ENCODE data around the gene SLC15A5. TPM values are rescaled to one million over a fixed set of nuclear protein-coding genes. Genes with fewer than 3 reads are reported as not detected.

The SLC15A5 gene
- total RNA-seq, 1 donor from 2014 or later, result not detected

DNA sequence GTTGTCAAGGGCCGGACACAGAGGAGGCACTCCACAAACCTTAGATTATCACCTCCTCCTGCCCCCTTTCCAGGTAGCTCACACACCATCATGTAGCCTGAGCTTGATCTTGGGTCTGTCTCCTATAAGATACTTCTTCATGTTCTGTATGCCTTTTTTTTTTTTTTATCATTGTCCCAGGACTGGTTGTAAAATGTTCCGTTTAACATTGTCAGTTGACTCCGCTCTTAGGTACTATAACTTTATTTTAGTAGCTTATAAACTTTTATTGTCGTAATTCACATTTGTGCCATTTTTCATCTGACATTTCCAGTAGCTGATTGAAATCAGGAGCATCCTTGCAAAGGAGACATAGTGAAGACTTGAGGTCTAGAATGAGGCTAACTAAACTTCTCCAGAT, 79.9 kb downstream of the SLC15A5 start:
- intact Hi-C loops (cut with DNase I), result no loop called here
- DNase-seq (ENCODE audit: low spot score) (no peak), ATAC-seq (no peak)

- intact Hi-C loops (cut with DNase I), result no loop called here
- ATAC-seq (no peak), DNase-seq (ENCODE audit: low spot score) (no peak)
These were observed 87.6 kb downstream of the SLC15A5 start for GRCh38 chr12:16189849-16190248.

DNA sequence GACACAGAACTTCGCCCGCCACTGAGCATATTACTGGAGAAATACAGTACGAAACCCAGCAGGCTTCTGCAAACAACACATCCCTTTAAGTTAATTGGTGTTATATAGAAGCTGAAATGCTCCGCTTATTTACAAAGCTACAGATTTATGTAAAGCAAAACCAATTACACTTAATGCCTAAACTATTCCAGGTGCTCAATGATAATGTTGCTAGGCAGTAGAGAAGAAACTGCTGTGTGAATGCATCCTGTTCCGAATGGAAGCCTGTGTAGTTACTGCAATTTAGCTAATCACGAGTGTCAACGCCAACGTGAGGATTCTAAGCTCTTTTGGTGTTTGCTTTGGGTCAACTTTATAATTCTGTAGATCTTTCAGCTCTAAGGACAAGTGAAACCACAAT, 89.8 kb downstream of the SLC15A5 start:
- ATAC-seq (no peak), DNase-seq (ENCODE audit: low spot score) (no peak)
- intact Hi-C loops (cut with DNase I), result no loop called here

- intact Hi-C loops (cut with DNase I), result no loop called here
- no peak for DNase-seq (ENCODE audit: low spot score)
- ATAC-seq, result no peak
These were observed 92.8 kb downstream of the SLC15A5 start for GRCh38 chr12:16184681-16185080.

DNA sequence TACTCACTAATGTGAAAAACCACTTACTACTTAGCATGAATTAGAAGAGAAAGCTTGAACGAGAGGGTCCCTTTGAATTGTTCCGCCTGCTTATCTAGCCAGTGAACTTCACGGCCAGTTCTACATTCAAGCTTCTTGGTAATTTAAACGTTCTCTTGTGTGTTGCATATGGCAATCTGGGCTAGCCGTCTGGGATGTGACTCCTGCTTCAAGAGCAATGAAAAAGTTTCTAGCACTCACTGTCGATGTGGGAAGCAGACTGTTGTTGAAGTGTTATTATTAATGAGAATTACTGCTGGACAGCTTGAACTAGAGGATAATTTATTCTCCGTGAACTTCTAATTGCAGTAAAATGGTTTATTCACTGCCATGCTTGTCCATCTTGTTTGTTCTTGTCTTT, 93.9 kb downstream of the SLC15A5 start:
- DNase-seq (ENCODE audit: low spot score) (no peak), ATAC-seq (no peak)
- intact Hi-C loops (cut with DNase I), result no loop called here

- ATAC-seq (peak; percentile 93), DNase-seq (ENCODE audit: low spot score) (no peak)
- intact Hi-C loops (cut with DNase I), result no loop called here
These were observed 101.6 kb downstream of the SLC15A5 start for GRCh38 chr12:16175840-16176239.

GRCh38 chr12:16174282-16174681, 103.2 kb downstream of the SLC15A5 start:
- ATAC-seq (no peak), DNase-seq (ENCODE audit: low spot score) (no peak)
- intact Hi-C loops (cut with DNase I), result no loop called here

- intact Hi-C loops (cut with DNase I), result no loop called here
- DNase-seq (ENCODE audit: low spot score), result no peak
These were observed 106.1 kb downstream of the SLC15A5 start for GRCh38 chr12:16171348-16171747.

DNA sequence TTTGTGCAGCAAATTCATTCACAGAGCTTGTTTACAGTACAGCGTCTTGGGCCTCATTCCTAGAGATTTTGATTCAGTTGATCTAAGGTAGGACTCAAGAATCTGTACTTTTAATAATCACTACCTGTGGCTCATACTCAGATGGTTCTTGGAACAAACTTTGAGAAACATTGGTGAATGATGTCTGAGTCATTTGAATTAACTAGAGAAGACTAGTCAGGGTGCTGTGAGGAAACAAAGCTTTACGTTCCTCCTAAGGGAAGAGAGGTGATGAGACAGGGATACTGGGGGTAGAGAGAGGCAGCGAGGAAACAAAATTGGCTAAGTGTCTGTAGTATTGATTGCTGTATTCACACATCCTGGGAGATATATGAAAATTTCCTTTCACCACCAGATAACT, 109.4 kb downstream of the SLC15A5 start:
- intact Hi-C loops (cut with DNase I), result no loop called here
- DNase-seq (ENCODE audit: low spot score) (no peak), ATAC-seq (no peak)

More at GRCh38 chr12:16171348-16171747, 106.1 kb downstream of the SLC15A5 start:
- ATAC-seq, result no peak

- intact Hi-C loops (cut with DNase I), result no loop called here
- ATAC-seq, result no peak
These were observed 110.7 kb downstream of the SLC15A5 start for GRCh38 chr12:16166563-16167470.

GRCh38 chr12:16165506-16165905, 112.0 kb downstream of the SLC15A5 start:
- ATAC-seq (peak; percentile 82), DNase-seq (ENCODE audit: low spot score) (no peak)
- intact Hi-C loops (cut with DNase I), result no loop called here

More at GRCh38 chr12:16166563-16167470, 110.7 kb downstream of the SLC15A5 start:
- DNase-seq (ENCODE audit: low spot score), result no peak

DNA sequence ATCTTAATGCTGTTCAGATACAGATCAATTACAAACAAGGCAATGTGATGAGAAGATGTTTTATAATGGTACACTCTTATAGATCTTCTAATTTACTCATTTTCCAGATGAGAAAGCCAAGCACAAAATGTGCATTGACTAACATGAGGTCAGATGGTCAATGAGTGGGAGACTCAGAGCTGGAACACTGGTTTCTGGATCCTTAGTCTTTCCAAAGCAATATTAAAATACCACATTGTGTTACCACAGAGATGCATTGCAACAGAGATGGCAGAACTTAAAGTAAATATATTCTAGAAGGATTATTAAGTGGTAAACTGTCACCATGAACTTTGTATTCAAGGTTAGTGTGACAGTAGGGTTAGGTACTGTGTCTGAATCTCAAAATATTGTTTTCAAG, 113.6 kb downstream of the SLC15A5 start:
- DNase-seq (ENCODE audit: low spot score), result no peak
- intact Hi-C loops (cut with DNase I), result no loop called here
- ATAC-seq, result no peak

GRCh38 chr12:16163146-16163545, 114.3 kb downstream of the SLC15A5 start:
- ATAC-seq (no peak), DNase-seq (ENCODE audit: low spot score) (no peak)
- intact Hi-C loops (cut with DNase I), result no loop called here

GRCh38 chr12:16159571-16159970, 117.9 kb downstream of the SLC15A5 start:
- ATAC-seq, result no peak
- DNase-seq (ENCODE audit: low spot score), result no peak
- intact Hi-C loops (cut with DNase I), result no loop called here

GRCh38 chr12:16158050-16158449, 119.4 kb downstream of the SLC15A5 start:
- intact Hi-C loops (cut with DNase I), result loop anchor here (1.0 kb wide), 1 partner anchor 21 kb away; no protein-coding TSS in a partner anchor
- no peak for ATAC-seq
- no peak for DNase-seq (ENCODE audit: low spot score)

- DNase-seq (ENCODE audit: low spot score) (no peak), ATAC-seq (no peak)
- intact Hi-C loops (cut with DNase I), result no loop called here
These were observed 121.5 kb downstream of the SLC15A5 start for GRCh38 chr12:16155938-16156337.

GRCh38 chr12:16154990-16155389, 122.5 kb downstream of the SLC15A5 start:
- DNase-seq (ENCODE audit: low spot score) (no peak), ATAC-seq (no peak)
- intact Hi-C loops (cut with DNase I), result no loop called here

DNA sequence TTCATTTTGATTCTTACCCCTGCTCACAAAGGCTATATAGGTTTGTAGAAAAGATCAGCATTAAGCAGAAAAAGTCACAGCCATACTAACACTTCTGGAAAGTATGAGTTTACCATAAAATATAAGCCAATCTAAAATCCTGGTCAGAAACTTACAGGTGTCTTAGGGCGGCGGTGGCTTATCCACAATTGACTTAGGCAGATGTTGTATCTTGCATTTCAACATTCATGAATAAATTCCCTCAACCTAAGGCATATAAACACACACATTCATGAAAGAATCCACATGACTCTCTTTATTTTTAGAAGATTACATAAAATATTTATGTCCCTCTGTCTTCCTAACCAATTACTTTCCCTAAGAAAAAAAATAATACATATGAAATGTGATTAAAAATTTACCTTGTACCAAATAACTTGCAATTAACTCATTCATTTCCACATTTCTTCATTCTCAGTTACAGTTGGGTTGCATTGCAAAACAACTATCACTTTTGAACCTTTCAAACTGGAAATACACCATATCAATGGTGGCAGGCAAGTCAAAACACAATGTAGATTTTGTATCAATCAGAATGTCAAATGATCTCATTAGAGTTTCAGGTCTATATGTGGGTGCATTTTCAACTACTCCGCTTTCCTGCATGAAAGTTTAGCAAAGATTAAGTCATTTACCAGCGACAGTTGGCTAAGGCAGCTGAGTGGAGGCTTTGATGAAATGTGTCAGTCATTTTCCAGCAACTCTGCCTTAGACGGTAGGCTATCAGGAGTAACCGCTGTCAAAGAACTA, 124.4 kb downstream of the SLC15A5 start:
- no peak for ATAC-seq
- no peak for DNase-seq (ENCODE audit: low spot score)
- intact Hi-C loops (cut with DNase I), result no loop called here

DNA sequence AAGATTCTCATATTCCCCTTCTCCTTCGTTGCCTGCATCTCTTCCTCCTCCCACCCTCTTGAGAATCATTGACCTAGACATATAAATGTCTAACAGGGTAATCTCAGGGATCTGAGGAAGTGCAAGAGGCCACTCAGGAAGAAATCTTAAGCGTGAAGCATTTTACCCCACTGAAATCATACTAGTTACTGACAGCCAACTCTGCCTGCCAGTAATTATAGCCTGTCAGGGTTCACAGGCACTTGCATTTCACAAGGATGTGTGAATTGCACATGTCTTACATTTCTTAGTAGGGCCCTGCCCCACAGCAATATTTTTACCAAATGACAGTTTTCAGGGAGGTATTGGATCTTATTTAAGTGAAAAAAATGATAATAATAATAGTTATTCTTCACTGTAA, 127.2 kb downstream of the SLC15A5 start:
- no peak for ATAC-seq
- intact Hi-C loops (cut with DNase I), result no loop called here

DNA sequence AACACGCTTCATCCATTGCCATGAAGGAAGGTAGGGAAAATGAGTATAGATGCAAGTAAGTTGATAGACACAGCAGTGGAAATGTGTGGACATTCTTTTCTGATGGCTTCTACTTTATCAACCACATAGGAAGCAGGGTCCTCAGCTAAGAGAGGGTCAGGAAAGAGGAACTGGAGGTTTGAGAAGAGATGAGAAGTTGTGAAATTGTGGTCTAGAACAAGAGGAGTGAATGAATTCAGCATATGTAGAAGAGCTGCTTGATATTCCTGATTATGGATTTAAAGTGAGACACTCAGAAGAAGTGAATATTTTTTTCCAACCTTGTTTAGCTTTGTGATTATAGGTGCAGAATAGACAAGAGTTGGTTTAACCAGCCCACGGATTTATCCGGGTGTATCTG, 128.5 kb downstream of the SLC15A5 start:
- DNase-seq (ENCODE audit: low spot score) (no peak), ATAC-seq (no peak)
- intact Hi-C loops (cut with DNase I), result no loop called here

More for the DNA sequence above, 127.2 kb downstream of the SLC15A5 start:
- DNase-seq (ENCODE audit: low spot score), result no peak

Data from sciatic nerve (tissue), 2 donors.